ENCODE results near the gene SLC6A1. TPM values are rescaled to one million over a fixed set of nuclear protein-coding genes. Genes with fewer than 3 reads are reported as not detected.

Gene SLC6A1
- total RNA-seq, 4 donors from 2014 or later, result 0.34 to 0.78 (median 0.46) TPM

- no peaks in the 10 kb centered on the region for H3K4me1 ChIP-seq
- no peak for TF ChIP-seq POLR2AphosphoS5 (IDR thresholded peaks at IDR 0.05)
- no peak for TF ChIP-seq POLR2A (IDR thresholded peaks at IDR 0.05; ENCODE audit: low read depth)
- no peak for TF ChIP-seq EP300 (IDR thresholded peaks at IDR 0.05)
- intact Hi-C loops (cut with DNase I), result no loop called here
Measured at GRCh38 chr3:10999221-11000107, 6.9 kb downstream of the SLC6A1 start.

GRCh38 chr3:11000528-11000927 lies 8.0 kb downstream of the SLC6A1 start:
- TF ChIP-seq POLR2A (IDR thresholded peaks at IDR 0.05; ENCODE audit: low read depth) (no peak), POLR2AphosphoS5 (IDR thresholded peaks at IDR 0.05) (no peak), EP300 (IDR thresholded peaks at IDR 0.05) (no peak), CTCF (IDR thresholded peaks at IDR 0.05) (no peak)
- intact Hi-C loops (cut with DNase I), result no loop called here
- no peak overlapping the region for H3K27ac ChIP-seq (replicated peaks in 1 of 4)
- WGBS, result 65% methylated on average over 2 of the region's 2 CpGs
- no peaks in the 10 kb centered on the region for H3K9me3 ChIP-seq
- no peak for DNase-seq (ENCODE audit: extremely low spot score)
- no peaks in the 10 kb centered on the region for H3K4me1 ChIP-seq
- H3K27me3 ChIP-seq, result peaks cover 0 to 76% (median 4%) of the 10 kb centered on the region in 4 donors
- H3K36me3 ChIP-seq, result no peaks in the 10 kb centered on the region
- no peak overlapping the region for H3K4me3 ChIP-seq

More at GRCh38 chr3:10999221-11000107, 6.9 kb downstream of the SLC6A1 start:
- peaks cover 0 to 82% (median 6%) of the 10 kb centered on the region in 4 donors for H3K27me3 ChIP-seq
- H3K36me3 ChIP-seq, result no peaks in the 10 kb centered on the region
- DNase-seq (ENCODE audit: extremely low spot score), result no peak
- 68% methylated on average over 15 of the region's 15 CpGs for WGBS
- no peaks in the 10 kb centered on the region for H3K9me3 ChIP-seq
- no peak overlapping the region for H3K27ac ChIP-seq (replicated peaks in 1 of 4)
- H3K4me3 ChIP-seq, result no peak overlapping the region

- TF ChIP-seq EP300 (IDR thresholded peaks at IDR 0.05), result no peak
- TF ChIP-seq CTCF (IDR thresholded peaks at IDR 0.05), result no peak
- TF ChIP-seq POLR2A (IDR thresholded peaks at IDR 0.05; ENCODE audit: low read depth), result no peak
- Histone ChIP-seq H3K4me3 (no peak overlapping the region), H3K27me3 (peaks cover 0 to 74% (median 4%) of the 10 kb centered on the region in 4 donors), H3K4me1 (no peaks in the 10 kb centered on the region), H3K27ac (replicated peaks in 1 of 4) (no peak overlapping the region), H3K9me3 (no peaks in the 10 kb centered on the region), H3K36me3 (no peaks in the 10 kb centered on the region)
- WGBS, result 58% methylated on average over 10 of the region's 11 CpGs
- intact Hi-C loops (cut with DNase I), result no loop called here
- no peak for DNase-seq (ENCODE audit: extremely low spot score)
Measured at GRCh38 chr3:11001020-11001657, 8.6 kb downstream of the SLC6A1 start.

GRCh38 chr3:11001658-11002021 lies 9.1 kb downstream of the SLC6A1 start:
- TF ChIP-seq CTCF (IDR thresholded peaks at IDR 0.05) (no peak), POLR2A (IDR thresholded peaks at IDR 0.05; ENCODE audit: low read depth) (no peak), POLR2AphosphoS5 (IDR thresholded peaks at IDR 0.05) (no peak), EP300 (IDR thresholded peaks at IDR 0.05) (no peak)

GRCh38 chr3:11002371-11002807 lies 9.8 kb downstream of the SLC6A1 start:
- no peaks in the 10 kb centered on the region for H3K36me3 ChIP-seq
- DNase-seq (ENCODE audit: extremely low spot score), result no peak
- intact Hi-C loops (cut with DNase I), result no loop called here
- no peak overlapping the region for H3K27ac ChIP-seq (replicated peaks in 1 of 4)
- H3K4me1 ChIP-seq, result no peaks in the 10 kb centered on the region
- 42% methylated on average over 5 of the region's 5 CpGs for WGBS
- TF ChIP-seq POLR2AphosphoS5 (IDR thresholded peaks at IDR 0.05), result no peak
- no peak for TF ChIP-seq CTCF (IDR thresholded peaks at IDR 0.05)
- TF ChIP-seq EP300 (IDR thresholded peaks at IDR 0.05), result no peak
- no peak for TF ChIP-seq POLR2A (IDR thresholded peaks at IDR 0.05; ENCODE audit: low read depth)
- no peak overlapping the region for H3K4me3 ChIP-seq
- H3K27me3 ChIP-seq, result peaks cover 0 to 63% (median 4%) of the 10 kb centered on the region in 4 donors
- no peaks in the 10 kb centered on the region for H3K9me3 ChIP-seq

More at GRCh38 chr3:11001658-11002021, 9.1 kb downstream of the SLC6A1 start:
- no peak for DNase-seq (ENCODE audit: extremely low spot score)
- Histone ChIP-seq H3K27ac (replicated peaks in 1 of 4) (no peak overlapping the region), H3K27me3 (peaks cover 0 to 69% (median 4%) of the 10 kb centered on the region in 4 donors), H3K4me3 (no peak overlapping the region), H3K9me3 (no peaks in the 10 kb centered on the region), H3K36me3 (no peaks in the 10 kb centered on the region), H3K4me1 (no peaks in the 10 kb centered on the region)
- 98% methylated on average over 3 of the region's 3 CpGs for WGBS
- intact Hi-C loops (cut with DNase I), result no loop called here
